ENCODE results near the gene SHC2.
"Not testable (repeated sequence)": the region's sequence is repeated elsewhere in the genome, so short reads cannot be mapped to it uniquely, and the experiment has no call there.

DNA sequence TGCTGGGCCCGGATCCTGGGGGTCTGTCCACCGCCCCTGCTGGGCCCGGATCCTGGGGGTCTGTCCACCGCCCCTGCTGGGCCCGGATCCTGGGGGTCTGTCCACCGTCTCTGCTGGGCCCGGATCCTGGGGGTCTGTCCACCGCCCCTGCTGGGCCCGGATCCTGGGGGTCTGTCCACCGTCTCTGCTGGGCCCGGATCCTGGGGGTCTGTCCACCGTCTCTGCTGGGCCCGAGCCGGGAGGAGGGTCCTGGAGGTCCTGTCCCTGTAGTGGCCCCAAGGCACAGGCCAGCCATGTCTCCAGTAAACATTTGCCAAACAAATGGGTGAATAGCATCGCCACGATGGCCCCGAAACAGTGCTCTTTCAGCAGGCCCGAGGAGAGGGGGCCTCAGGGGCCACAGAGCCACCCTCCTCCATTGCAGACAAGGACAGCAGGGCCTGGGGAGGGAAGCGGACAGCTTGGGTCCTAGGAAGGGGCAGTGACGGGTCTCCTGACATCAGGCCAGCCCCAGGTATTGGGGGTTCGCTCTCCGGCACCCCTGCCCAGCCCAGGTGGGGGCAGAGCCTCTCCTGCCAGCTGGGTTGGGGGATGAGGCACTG is 49.6 kb downstream of the SHC2 start:
- TF ChIP-seq RAD21 (IDR thresholded peaks at IDR 0.05; ENCODE audit: low read length); POLR2AphosphoS5 (IDR thresholded peaks at IDR 0.05; ENCODE audit: low read depth, low read length): not testable (repeated sequence)
- TF ChIP-seq, protein P1, sequence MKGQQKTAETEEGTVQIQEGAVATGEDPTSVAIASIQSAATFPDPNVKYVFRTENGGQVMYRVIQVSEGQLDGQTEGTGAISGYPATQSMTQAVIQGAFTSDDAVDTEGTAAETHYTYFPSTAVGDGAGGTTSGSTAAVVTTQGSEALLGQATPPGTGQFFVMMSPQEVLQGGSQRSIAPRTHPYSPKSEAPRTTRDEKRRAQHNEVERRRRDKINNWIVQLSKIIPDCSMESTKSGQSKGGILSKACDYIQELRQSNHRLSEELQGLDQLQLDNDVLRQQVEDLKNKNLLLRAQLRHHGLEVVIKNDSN (IDR thresholded peaks at IDR 0.05; ENCODE audit: borderline replicate concordance, low read depth), result not testable (repeated sequence)
- TF ChIP-seq, protein P2, sequence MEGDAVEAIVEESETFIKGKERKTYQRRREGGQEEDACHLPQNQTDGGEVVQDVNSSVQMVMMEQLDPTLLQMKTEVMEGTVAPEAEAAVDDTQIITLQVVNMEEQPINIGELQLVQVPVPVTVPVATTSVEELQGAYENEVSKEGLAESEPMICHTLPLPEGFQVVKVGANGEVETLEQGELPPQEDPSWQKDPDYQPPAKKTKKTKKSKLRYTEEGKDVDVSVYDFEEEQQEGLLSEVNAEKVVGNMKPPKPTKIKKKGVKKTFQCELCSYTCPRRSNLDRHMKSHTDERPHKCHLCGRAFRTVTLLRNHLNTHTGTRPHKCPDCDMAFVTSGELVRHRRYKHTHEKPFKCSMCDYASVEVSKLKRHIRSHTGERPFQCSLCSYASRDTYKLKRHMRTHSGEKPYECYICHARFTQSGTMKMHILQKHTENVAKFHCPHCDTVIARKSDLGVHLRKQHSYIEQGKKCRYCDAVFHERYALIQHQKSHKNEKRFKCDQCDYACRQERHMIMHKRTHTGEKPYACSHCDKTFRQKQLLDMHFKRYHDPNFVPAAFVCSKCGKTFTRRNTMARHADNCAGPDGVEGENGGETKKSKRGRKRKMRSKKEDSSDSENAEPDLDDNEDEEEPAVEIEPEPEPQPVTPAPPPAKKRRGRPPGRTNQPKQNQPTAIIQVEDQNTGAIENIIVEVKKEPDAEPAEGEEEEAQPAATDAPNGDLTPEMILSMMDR (IDR thresholded peaks at IDR 0.05), result not testable (repeated sequence)
